Thyroid gland (tissue), 4 donors: ENCODE data around the gene NUDT16L1. TPM values are rescaled to one million over a fixed set of nuclear protein-coding genes. Genes with fewer than 3 reads are reported as not detected.
A peak's percentile ranks its signal among the peaks of the same experiment; 100 is the strongest.

Source experiments
- DNase-seq, 2 donors: peaks; one replicate each; pipeline ENCODE4 v3.0.0-alpha.2; 2019
- H3K27ac ChIP-seq, 3 donors: fragments of 200-600 bp; sonication (generic); 1 replicate in 2 of 3; 2 replicates in 1 of 3; pipeline ENCODE4 v1.5.1; 2016 to 2019; ENCODE audit warnings: mild to moderate bottlenecking in 1 of 3, moderate library complexity in 1 of 3
- H3K27me3 ChIP-seq: fragments of 200-600 bp; sonication (generic); one replicate; pipeline ENCODE4 v1.5.1; 2019
- H3K36me3 ChIP-seq, 2 donors: fragments of 200-600 bp; sonication (generic); one replicate each; pipeline ENCODE4 v1.5.1; 2016 to 2019
- H3K4me1 ChIP-seq, 2 donors: fragments of 200-600 bp; sonication (generic); one replicate each; pipeline ENCODE4 v1.5.1; 2017 to 2019
- H3K4me3 ChIP-seq, 3 donors: fragments of 200-600 bp; sonication (generic); replicated peaks in 1 of 3; 1 replicate in 2 of 3; 2 replicates in 1 of 3; pipeline ENCODE4 v1.5.1; 2016; ENCODE audit warnings: mild to moderate bottlenecking in 1 of 3
- H3K9me3 ChIP-seq: fragments of 200-600 bp; sonication (generic); one replicate; pipeline ENCODE4 v1.5.1; 2017
- POLR2A ChIP-seq, 2 donors: fragments of 450-650 bp; IDR thresholded peaks; one replicate each; pipeline ENCODE4 v1.6.1; 2017; ENCODE audit warnings: antibody characterized with exemption in 2 of 2, mild to moderate bottlenecking in 2 of 2, moderate library complexity in 1 of 2
- WGBS, 2 donors: methylation state at CpG; one replicate each; pipeline ENCODE4 v1.1.5; 2017; 5-methylcytosine and 5-hydroxymethylcytosine counted together
- intact Hi-C: fragments of 100-400 bp; cut with DNase I; formaldehyde crosslinking; loops from one replicate; pipeline ENCODE4 v1.15.1; 2023
- total RNA-seq, 4 donors: library from RNA; depleted of rRNA; stranded (reverse); fragments of >200 nt; gene quantifications; one replicate each; pipeline ENCODE4 v1.2.3, GENCODE V29; 2016
- TF ChIP-seq, protein P1 (sequence below), 6 experiments: fragments of 200-600 bp in 3 of 6; fragments of 450-650 bp in 3 of 6; sonication (generic) in 3 of 6; IDR thresholded peaks; one replicate each; pipeline ENCODE4 v1.5.1; 2016 to 2019; ENCODE audit warnings: antibody characterized with exemption in 6 of 6, mild to moderate bottlenecking in 2 of 6, inconsistent platforms in 1 of 6, moderate library complexity in 1 of 6

The NUDT16L1 gene
- 10 to 100 TPM; 27.0 to 61.1 (median 38.9) TPM for total RNA-seq

DNA sequence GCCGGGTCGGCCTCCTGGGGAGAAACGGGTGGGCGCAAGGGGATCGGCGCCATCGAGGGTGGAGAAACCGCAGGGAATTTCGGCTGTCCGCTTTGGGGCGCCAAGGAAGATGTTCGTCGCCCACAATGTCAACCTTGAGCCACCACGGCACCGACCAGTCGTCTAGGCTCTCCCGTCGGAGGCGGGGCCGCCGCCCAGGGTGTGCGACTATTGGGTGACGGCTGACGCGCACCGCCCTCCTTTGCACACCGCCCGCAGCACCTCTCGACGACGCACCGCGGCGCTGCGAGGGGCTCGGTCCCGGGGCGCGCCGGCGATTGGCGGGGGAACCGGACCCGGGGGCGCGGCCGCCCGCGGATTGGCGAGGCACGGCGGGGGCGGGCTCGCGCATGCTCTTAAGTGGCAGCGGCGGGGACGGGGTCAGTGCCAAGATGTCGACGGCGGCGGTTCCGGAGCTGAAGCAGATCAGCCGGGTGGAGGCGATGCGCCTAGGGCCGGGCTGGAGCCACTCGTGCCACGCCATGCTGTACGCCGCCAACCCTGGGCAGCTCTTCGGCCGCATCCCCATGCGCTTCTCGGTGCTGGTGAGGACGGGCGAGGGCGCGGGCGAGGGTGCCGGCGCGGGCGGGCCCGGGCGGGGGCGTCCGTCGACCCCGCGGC is at the start of gene NUDT16L1:
Gene NUDT16L1, plus strand, starts transcription at position 267 of the 660 bp plus-strand sequence. Its CDS starts 165 bp downstream, at position 432.
- intact Hi-C loops, result no loop called here
- DNase-seq, result peak; percentile 97 to 98
- Histone ChIP-seq H3K4me1 (peaks cover 15 to 22% of the 10 kb centered on the region in 2 donors), H3K36me3 (peaks cover 19 to 29% of the 10 kb centered on the region in 2 donors), H3K9me3 (no peaks in the 10 kb centered on the region), H3K4me3 (peak within 1 kb of the TSS; percentile 34 to 97 (median 97)), H3K27ac (peak within 1 kb of the TSS; percentile 48 to 91 (median 87)), H3K27me3 (no peaks in the 10 kb centered on the region)
- TF ChIP-seq POLR2A (IDR thresholded peaks at IDR 0.05), result peak in 1 of 2 donors; percentile 92
- TF ChIP-seq, protein P1, sequence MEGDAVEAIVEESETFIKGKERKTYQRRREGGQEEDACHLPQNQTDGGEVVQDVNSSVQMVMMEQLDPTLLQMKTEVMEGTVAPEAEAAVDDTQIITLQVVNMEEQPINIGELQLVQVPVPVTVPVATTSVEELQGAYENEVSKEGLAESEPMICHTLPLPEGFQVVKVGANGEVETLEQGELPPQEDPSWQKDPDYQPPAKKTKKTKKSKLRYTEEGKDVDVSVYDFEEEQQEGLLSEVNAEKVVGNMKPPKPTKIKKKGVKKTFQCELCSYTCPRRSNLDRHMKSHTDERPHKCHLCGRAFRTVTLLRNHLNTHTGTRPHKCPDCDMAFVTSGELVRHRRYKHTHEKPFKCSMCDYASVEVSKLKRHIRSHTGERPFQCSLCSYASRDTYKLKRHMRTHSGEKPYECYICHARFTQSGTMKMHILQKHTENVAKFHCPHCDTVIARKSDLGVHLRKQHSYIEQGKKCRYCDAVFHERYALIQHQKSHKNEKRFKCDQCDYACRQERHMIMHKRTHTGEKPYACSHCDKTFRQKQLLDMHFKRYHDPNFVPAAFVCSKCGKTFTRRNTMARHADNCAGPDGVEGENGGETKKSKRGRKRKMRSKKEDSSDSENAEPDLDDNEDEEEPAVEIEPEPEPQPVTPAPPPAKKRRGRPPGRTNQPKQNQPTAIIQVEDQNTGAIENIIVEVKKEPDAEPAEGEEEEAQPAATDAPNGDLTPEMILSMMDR (IDR thresholded peaks at IDR 0.05), result peak in 3 of 6 experiments; percentile 4 to 44 (median 29)
- WGBS, 2 donors, result 1 to 4% methylated on average over 5 to 9 of the region's 91 CpGs

DNA sequence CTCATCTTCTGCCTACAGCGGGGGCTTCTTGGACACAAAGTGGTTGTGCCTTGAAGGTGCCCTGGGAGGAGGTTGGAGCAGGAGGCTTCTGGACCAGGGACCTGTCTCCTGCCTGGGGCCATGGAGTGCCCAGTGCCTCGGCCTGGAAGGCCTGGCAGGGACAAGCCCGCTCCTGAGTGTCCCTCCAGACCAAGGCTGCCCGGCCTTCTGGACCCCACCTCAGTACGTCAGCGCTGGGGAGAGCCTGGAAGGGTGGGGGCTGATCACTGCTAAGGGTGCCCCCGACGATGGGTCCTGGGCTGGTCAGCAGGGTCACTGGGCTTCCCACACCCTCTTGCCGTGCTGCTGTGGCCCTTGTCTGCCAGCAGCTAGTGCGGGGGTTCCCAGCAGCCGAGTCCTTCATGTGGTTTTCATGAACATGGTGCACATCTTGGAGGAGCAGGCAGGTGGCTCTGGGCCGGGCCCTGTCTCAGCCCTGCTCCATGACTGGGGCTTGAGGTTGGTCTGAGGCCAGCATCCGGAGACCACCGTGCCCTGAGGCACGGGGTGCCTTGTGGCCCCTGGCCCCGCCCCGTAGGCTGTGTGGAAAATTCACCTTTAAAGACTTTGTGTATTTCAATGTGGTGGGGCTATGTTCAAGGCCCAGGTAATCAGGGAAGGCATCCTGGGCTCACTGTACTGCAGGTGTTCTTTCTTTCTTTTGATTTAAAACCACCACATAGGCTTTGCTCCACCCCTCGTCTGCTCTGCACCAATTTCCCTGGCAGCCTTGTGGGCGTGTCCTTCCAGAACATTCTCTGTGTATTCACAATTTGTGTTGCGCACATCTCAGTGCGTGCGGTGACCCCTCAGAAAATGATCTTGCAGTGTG is 46.4 kb upstream of the NUDT16L1 start:
- H3K4me3 ChIP-seq, result no peak overlapping the region
- no peak for DNase-seq
- intact Hi-C loops, result no loop called here
- TF ChIP-seq POLR2A (IDR thresholded peaks at IDR 0.05), result no peak
- TF ChIP-seq, protein P1 (IDR thresholded peaks at IDR 0.05), result no peak
- no peaks in the 10 kb centered on the region for H3K9me3 ChIP-seq
- peaks cover 0 to 6% of the 10 kb centered on the region in 2 donors for H3K36me3 ChIP-seq
- peaks cover 3 to 6% of the 10 kb centered on the region in 2 donors for H3K4me1 ChIP-seq
- H3K27ac ChIP-seq, result no peak overlapping the region
- 93 to 97% methylated on average over 17 to 20 of the region's 22 CpGs for WGBS, 2 donors
- no peaks in the 10 kb centered on the region for H3K27me3 ChIP-seq

DNA sequence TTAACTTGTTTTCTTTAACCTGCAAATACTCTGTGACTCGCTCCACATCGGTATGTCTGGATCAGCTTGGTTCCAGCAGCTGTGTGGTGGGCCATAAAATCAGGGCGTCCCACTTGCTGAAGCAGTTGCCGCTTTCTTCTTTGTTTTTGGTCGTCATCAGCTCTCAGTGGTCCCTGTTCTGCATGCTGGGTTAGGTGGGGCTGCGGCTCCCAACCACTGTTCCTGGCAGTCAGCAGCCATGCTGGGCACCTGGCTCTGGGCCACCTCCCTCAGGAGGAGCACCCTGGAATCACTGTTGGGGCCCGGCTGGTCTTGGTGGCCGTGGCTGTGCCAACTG is 45.8 kb upstream of the NUDT16L1 start:
- Histone ChIP-seq H3K4me1 (peaks cover 4 to 8% of the 10 kb centered on the region in 2 donors), H3K4me3 (no peak overlapping the region), H3K36me3 (peaks cover 0 to 9% of the 10 kb centered on the region in 2 donors), H3K27ac (no peak overlapping the region), H3K27me3 (no peaks in the 10 kb centered on the region), H3K9me3 (no peaks in the 10 kb centered on the region)
- TF ChIP-seq, protein P1 (IDR thresholded peaks at IDR 0.05), result no peak
- no peak for TF ChIP-seq POLR2A (IDR thresholded peaks at IDR 0.05)
- intact Hi-C loops, result no loop called here
- no peak for DNase-seq
- WGBS, 2 donors, result 93 to 97% methylated on average over 6 to 7 of the region's 8 CpGs

DNA sequence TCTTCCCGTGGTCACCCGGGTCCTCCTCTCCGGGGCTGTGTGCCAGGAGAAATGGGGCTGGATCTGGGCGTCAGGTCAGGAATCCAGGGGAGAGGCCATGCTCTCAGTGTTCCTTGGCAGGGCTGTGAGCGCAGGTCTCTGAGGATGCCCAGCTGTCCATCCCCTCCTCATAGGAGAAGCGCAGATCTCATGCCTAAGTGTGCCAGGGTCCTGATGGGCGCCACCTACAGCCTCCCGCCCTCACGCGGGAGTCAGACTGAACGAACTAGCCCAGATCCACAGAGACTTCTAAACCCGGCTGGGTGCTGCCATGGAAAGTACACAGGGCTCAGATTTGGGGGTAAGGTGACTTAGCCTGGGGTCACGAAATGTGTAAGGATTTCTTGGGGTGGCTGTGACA is 44.4 kb upstream of the NUDT16L1 start:
- no peaks in the 10 kb centered on the region for H3K9me3 ChIP-seq
- intact Hi-C loops, result no loop called here
- H3K27ac ChIP-seq, result no peak overlapping the region
- 95 to 100% methylated on average over 7 to 12 of the region's 13 CpGs for WGBS, 2 donors
- peaks cover 0 to 12% of the 10 kb centered on the region in 2 donors for H3K36me3 ChIP-seq
- H3K4me3 ChIP-seq, result no peak overlapping the region
- no peak for DNase-seq
- no peak for TF ChIP-seq POLR2A (IDR thresholded peaks at IDR 0.05)
- TF ChIP-seq, protein P1 (IDR thresholded peaks at IDR 0.05), result no peak
- no peaks in the 10 kb centered on the region for H3K27me3 ChIP-seq
- H3K4me1 ChIP-seq, result peaks cover 14 to 16% of the 10 kb centered on the region in 2 donors
